GM19455 (cell line): ENCODE data around the gene SAMMSON.

Experiments
- ATAC-seq: cut with Tn5 transposase; IDR thresholded peaks from one replicate; pipeline ENCODE4 v1.9.1; 2021; ENCODE audit not compliant: unreplicated experiment

The SAMMSON gene

GRCh38 chr3:70085613-70086012 lies 86.1 kb downstream of the SAMMSON start:
- no peak for ATAC-seq

GRCh38 chr3:70086336-70086735 lies 86.8 kb downstream of the SAMMSON start:
- no peak for ATAC-seq

DNA sequence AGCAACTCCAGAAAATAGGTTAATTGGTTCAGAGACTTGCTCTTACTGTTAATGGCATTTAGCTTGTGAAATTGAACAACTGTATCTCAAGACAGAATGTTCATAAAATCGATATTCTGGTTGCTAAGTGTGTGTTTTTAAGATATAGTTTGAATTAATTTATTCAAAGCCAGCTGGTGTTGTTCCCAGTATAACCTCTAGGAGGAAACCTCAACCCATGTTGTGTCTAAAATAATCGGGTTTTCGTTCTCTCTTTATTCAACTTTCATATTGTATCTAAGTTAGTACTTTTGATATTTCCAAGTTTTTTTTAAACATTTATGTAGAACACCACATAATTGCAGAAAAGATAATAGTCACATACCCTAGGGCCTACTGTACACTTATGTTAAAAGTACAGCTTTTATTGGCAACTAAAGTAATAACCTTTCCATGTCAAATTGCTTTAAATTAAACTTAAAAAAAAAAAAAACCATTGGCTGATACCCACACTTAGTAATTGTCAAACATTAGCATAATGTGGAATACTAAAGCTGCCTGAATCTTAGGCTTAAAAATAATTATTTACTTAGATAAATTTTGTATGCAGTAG lies 90.9 kb downstream of the SAMMSON start:
- ATAC-seq = peak; percentile 63

DNA sequence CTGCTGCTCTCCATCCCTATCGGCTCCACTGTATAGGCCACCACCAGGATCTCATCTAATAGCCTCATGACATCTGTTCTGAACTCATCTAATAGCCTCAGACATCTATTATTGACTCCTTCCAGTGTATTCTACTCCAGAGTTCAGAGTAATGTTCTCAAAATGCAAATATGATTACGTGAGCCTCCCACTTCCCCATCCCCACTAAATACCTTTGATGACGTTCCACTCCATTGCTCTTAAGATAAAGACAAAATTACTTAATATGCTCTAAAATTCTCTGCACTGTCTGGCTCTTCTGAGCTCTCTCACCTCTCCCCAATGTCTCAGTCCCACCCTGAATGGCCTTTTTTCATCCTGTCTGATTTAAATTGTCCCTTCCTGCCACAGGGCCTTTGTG lies 94.7 kb downstream of the SAMMSON start:
- ATAC-seq = no peak

DNA sequence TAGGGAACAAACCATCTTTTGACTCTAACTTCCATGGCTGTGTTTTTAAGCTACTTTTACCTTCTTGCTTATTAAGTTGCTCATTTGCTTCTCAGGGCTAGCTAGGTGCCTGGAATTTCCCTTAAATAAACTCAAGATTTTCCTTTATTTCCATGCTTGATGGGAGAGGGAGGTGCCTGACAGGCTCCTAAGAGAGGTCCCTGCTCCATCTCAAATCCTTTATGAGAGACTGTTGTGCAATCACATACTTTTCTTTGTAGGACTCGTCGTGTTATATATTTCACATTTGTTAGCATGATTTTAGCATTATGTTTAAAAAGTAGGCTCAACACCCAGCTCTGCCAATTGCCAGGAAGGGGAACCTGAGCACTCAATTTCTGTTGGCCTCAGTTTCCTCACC lies 95.7 kb downstream of the SAMMSON start:
- no peak for ATAC-seq

GRCh38 chr3:70096376-70097066 lies 97.0 kb downstream of the SAMMSON start:
- ATAC-seq = peak; percentile 99

- no peak for ATAC-seq
Measured at GRCh38 chr3:70097084-70097483, 97.6 kb downstream of the SAMMSON start.

DNA sequence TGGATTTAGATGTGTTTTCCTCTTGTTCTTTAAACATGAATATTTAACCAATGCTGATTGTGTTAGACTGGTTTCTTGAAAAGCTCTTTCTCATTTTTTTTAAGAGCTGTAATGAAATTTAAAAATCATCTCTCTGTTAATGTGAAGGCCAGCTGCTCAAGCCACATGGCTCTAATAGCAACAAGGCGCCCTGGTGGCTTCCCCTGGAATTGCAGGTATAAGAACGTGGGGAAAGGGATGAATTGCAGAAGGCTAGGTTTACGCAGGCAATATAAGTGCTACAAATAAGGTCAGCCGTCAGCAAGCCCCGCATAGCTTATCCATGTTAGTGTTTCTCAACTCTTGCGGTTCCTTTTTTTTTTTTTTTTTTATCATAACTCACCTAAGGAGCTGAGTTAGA lies 108.5 kb downstream of the SAMMSON start:
- no peak for ATAC-seq

DNA sequence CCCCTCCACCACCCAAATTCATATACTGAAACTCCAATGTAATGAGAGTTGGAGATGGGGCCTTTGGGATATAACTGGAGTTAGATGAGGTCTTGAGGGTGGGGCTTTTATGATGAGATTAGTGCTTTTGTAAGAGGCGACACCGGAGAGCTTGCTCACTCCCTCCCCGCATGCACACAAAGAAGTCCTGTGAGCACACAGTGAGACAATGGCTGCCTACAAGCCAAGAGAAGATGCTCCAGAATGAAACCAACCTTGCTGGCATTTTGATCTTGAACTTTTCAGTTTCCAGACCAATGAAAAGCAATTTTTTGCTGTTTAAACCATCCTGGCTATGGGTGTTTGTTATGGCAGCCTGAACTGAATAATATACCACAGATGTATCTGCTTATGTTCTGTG lies 109.0 kb downstream of the SAMMSON start:
- ATAC-seq = no peak

DNA sequence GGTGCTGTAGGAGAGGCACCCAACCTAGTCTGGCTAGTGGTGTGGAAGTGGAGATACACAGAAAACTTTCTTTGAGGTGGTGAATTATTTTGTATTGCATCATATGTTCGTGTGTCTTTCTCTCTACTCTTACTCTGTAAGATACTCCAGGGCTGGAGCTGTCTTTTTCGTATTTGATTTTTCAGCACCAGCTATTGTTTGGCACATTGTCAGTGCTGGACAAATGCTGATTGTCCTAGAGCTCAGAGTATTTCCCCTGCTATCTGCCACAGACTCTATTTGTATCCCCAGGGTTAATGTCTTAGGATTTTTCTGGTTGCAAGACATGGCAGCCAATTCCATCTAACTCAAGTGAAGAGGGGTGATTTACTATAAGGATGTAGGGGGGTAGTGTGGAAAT lies 110.5 kb downstream of the SAMMSON start:
- no peak for ATAC-seq

DNA sequence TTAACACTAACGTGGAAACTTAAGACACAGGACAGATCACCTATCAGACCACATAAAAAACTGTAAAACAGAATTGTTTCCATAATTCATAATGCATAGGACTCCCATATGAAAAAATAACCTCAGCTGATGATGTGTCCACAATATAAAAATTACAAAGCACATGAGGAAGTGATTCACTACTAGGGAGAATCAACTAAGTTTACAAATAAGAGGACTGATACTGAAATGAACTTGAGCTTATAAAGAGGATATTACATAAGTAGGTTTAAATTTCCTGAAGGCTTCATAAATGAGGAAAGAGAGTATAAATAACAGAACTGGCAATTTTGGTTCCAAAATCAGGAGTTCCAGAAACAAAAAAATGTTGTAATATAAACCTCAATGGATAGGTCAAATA lies 111.9 kb downstream of the SAMMSON start:
- no peak for ATAC-seq

GRCh38 chr3:70112751-70113150 lies 113.2 kb downstream of the SAMMSON start:
- ATAC-seq = no peak

DNA sequence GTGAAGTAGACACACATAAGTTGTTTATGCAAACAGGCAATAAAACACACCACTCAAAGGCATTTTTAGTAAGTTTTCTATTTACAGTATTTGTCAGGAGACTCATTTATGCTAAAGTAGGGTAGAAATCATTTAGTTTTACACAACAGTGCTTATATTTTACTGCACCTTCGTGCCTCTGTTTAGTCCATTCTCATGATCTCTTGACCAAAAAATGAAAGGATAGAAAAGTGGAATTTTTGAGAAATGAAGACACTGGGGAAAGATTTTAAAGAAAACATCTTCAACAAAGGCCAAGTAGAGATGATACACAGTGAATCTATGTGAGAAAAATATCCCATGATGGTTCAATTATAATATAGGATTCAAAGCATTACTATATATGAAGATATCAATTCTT lies 114.9 kb downstream of the SAMMSON start:
- ATAC-seq = no peak

DNA sequence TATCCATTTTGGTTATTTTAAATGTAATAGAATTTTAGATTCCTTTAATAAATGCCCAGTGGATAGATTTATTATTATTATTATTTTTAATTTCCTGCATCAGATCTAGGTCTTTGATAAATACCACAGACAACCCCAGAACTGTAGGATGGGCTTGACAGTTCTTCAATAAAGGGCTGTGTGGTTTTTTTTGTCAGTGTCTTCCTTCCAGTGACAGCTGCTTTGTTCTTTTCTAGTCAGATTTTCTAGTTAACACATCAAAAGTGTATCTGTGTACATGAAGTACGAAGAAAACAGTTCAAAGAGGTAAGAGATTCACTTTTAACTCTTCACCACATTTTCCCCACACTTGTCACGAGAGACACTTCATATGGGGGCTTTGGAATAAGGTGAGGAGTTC lies 120.3 kb downstream of the SAMMSON start:
- ATAC-seq = no peak
